ENCODE results near the gene NSUN4.

Gene NSUN4

GRCh38 chr1:46399307-46399706, 58.7 kb downstream of the NSUN4 start:
- peak overlapping the region in 6 of 11 experiments; percentile 4 to 47 (median 14); a peak in 6 of 22 replicates for H3K9ac ChIP-seq
- H3K4me1 ChIP-seq = peaks cover 37 to 90% (median 77%) of the 10 kb centered on the region in 10 experiments
- H3K27ac ChIP-seq = peak overlapping the region in 5 of 11 experiments; percentile 2 to 36 (median 12); a peak in 5 of 22 replicates
- H3K9me3 ChIP-seq (replicated peaks in 1 of 11) = no peaks in the 10 kb centered on the region
- peak overlapping the region; percentile 18 to 95 (median 63); a peak in 21 of 22 replicates for H3K4me2 ChIP-seq
- H4K20me1 ChIP-seq = peaks cover 0 to 24% (median 0%) of the 10 kb centered on the region in 11 experiments; a peak in 3 of 22 replicates
- no peak for TF ChIP-seq Cebpa-rat (IDR thresholded peaks at IDR 0.05)
- peaks cover 0 to 13% (median 0%) of the 10 kb centered on the region in 11 experiments; a peak in 5 of 22 replicates for H3K36me3 ChIP-seq
- peak overlapping the region in 2 of 10 experiments; percentile 30 to 35; a peak in 3 of 20 replicates for H3K4me3 ChIP-seq
- H3K27me3 ChIP-seq = peaks cover 0 to 15% (median 0%) of the 10 kb centered on the region in 11 experiments; a peak in 5 of 22 replicates

- no peak for TF ChIP-seq Cebpa-rat (IDR thresholded peaks at IDR 0.05)
- Histone ChIP-seq H3K9ac (peak overlapping the region in 3 of 11 experiments; percentile 16 to 37 (median 28); a peak in 2 of 22 replicates), H4K20me1 (peaks cover 0 to 20% (median 0%) of the 10 kb centered on the region in 11 experiments; a peak in 3 of 22 replicates), H3K4me1 (peaks cover 39 to 88% (median 75%) of the 10 kb centered on the region in 10 experiments), H3K4me2 (peak overlapping the region in 9 of 11 experiments; percentile 48 to 95 (median 78); a peak in 18 of 22 replicates), H3K9me3 (replicated peaks in 1 of 11) (no peaks in the 10 kb centered on the region), H3K27me3 (peaks cover 0 to 7% (median 0%) of the 10 kb centered on the region in 11 experiments; a peak in 2 of 22 replicates), H3K27ac (peak overlapping the region in 3 of 11 experiments; percentile 12 to 38 (median 17); a peak in 5 of 22 replicates), H3K4me3 (no peak overlapping the region; a peak in 1 of 20 replicates), H3K36me3 (peaks cover 0 to 18% (median under 1%) of the 10 kb centered on the region in 11 experiments; a peak in 7 of 22 replicates)
Measured at GRCh38 chr1:46400421-46400820, 59.8 kb downstream of the NSUN4 start.

GRCh38 chr1:46401154-46401913, 60.7 kb downstream of the NSUN4 start:
- Histone ChIP-seq H3K4me1 (peaks cover 47 to 82% (median 69%) of the 10 kb centered on the region in 10 experiments), H3K9me3 (replicated peaks in 1 of 11) (no peaks in the 10 kb centered on the region), H3K4me3 (no peak overlapping the region), H3K9ac (peak overlapping the region in 3 of 11 experiments; percentile 7 to 40 (median 29); a peak in 3 of 22 replicates), H3K27ac (peak overlapping the region in 7 of 11 experiments; percentile 0 to 51 (median 6); a peak in 5 of 22 replicates), H3K36me3 (peaks cover 0 to 26% (median 5%) of the 10 kb centered on the region in 11 experiments; a peak in 7 of 22 replicates), H3K4me2 (peak overlapping the region; percentile 29 to 84 (median 65)), H4K20me1 (peaks cover 0 to 20% (median 0%) of the 10 kb centered on the region in 11 experiments; a peak in 3 of 22 replicates), H3K27me3 (peaks cover 0 to 7% (median 0%) of the 10 kb centered on the region in 11 experiments; a peak in 1 of 22 replicates)
- no peak for TF ChIP-seq Cebpa-rat (IDR thresholded peaks at IDR 0.05)

GRCh38 chr1:46401964-46402626, 61.5 kb downstream of the NSUN4 start:
- H3K36me3 ChIP-seq = peaks cover 0 to 31% (median 8%) of the 10 kb centered on the region in 11 experiments; a peak in 10 of 22 replicates

GRCh38 chr1:46403916-46404315, 63.3 kb downstream of the NSUN4 start:
- peaks cover 0 to 6% (median 0%) of the 10 kb centered on the region in 11 experiments; a peak in 1 of 22 replicates for H3K27me3 ChIP-seq
- peaks cover 0 to 36% (median 0%) of the 10 kb centered on the region in 11 experiments; a peak in 6 of 22 replicates for H4K20me1 ChIP-seq
- peak overlapping the region in 7 of 11 experiments; percentile 42 to 72 (median 68); a peak in 13 of 22 replicates for H3K27ac ChIP-seq
- no peak for TF ChIP-seq Cebpa-rat (IDR thresholded peaks at IDR 0.05)
- H3K9ac ChIP-seq = peak overlapping the region in 5 of 11 experiments; percentile 13 to 66 (median 47); a peak in 6 of 22 replicates
- H3K4me3 ChIP-seq = no peak overlapping the region
- peak overlapping the region in 6 of 11 experiments; percentile 30 to 66 (median 50); a peak in 8 of 22 replicates for H3K4me2 ChIP-seq
- H3K4me1 ChIP-seq = peaks cover 43 to 64% (median 52%) of the 10 kb centered on the region in 10 experiments
- H3K36me3 ChIP-seq = peaks cover 0 to 49% (median 27%) of the 10 kb centered on the region in 11 experiments; a peak in 15 of 22 replicates
- H3K9me3 ChIP-seq (replicated peaks in 1 of 11) = no peaks in the 10 kb centered on the region

More at GRCh38 chr1:46401964-46402626, 61.5 kb downstream of the NSUN4 start:
- no peak overlapping the region for H3K4me3 ChIP-seq
- H3K9ac ChIP-seq = peak overlapping the region in 3 of 11 experiments; percentile 7 to 40 (median 29); a peak in 2 of 22 replicates
- peak overlapping the region; percentile 29 to 84 (median 65) for H3K4me2 ChIP-seq
- no peaks in the 10 kb centered on the region for H3K9me3 ChIP-seq (replicated peaks in 1 of 11)
- peaks cover 0 to 7% (median 0%) of the 10 kb centered on the region in 11 experiments; a peak in 1 of 22 replicates for H3K27me3 ChIP-seq
- TF ChIP-seq Cebpa-rat (IDR thresholded peaks at IDR 0.05) = no peak
- peaks cover 47 to 74% (median 62%) of the 10 kb centered on the region in 10 experiments for H3K4me1 ChIP-seq
- peaks cover 0 to 26% (median 0%) of the 10 kb centered on the region in 11 experiments; a peak in 3 of 22 replicates for H4K20me1 ChIP-seq
- H3K27ac ChIP-seq = peak overlapping the region in 7 of 11 experiments; percentile 0 to 51 (median 6); a peak in 6 of 22 replicates

DNA sequence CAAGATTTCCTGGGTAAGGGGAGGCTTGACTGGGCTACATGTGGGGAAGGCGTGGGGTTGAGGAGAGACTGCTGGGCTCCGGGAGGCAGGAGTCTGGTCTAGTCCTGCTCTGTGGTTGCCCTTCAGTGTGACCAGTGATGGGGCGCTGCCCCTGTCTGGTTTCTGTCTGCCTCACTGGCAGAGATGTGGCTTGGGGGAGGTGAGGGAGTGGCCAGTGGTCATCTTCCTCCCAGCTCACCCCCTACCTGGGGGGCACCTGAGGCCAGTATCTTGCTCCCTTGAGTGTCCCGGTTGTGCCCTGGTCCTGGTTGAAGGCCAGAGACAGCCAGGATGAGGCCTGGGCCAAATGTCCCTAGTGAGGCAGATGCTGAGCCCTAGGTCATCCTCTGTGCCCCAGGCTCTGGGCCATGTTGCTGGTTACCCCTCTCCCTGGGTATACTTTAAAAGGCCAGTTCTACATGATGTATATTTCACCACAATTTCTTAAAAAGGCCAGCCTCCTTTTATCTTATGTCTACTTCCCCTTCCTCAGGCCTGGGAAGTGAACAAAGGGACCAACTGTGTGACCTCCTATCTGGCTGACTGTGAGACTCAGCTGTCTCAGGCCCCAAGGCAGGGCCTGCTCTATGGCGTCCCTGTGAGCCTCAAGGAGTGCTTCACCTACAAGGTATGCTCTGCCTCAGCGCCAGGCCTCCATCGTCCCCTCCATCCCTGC, 64.0 kb downstream of the NSUN4 start:
- peak overlapping the region in 8 of 11 experiments; percentile 13 to 66 (median 48); a peak in 16 of 22 replicates for H3K9ac ChIP-seq

DNA sequence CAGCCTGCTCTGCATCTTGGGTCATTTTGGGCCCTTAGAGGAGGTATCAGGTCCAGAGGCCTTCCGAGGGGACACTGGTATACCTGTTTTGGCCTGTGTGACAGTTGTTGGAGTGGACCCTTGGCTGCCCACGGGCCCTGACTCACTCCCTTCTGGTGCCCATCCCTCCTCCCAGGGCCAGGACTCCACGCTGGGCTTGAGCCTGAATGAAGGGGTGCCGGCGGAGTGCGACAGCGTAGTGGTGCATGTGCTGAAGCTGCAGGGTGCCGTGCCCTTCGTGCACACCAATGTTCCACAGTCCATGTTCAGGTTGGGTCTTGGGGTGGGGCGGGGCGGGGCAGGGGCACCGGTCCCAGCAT, 64.6 kb downstream of the NSUN4 start:
- Histone ChIP-seq H3K4me1 (peaks cover 30 to 51% (median 40%) of the 10 kb centered on the region in 10 experiments), H3K27ac (peak overlapping the region in 7 of 11 experiments; percentile 42 to 72 (median 68); a peak in 14 of 22 replicates), H3K27me3 (no peaks in the 10 kb centered on the region), H3K9me3 (replicated peaks in 1 of 11) (no peaks in the 10 kb centered on the region), H3K4me3 (no peak overlapping the region), H4K20me1 (peaks cover 0 to 49% (median 0%) of the 10 kb centered on the region in 11 experiments; a peak in 6 of 22 replicates), H3K36me3 (peaks cover 0 to 62% (median 39%) of the 10 kb centered on the region in 11 experiments; a peak in 15 of 22 replicates), H3K4me2 (peak overlapping the region; percentile 16 to 72 (median 47); a peak in 17 of 22 replicates), H3K9ac (peak overlapping the region in 8 of 11 experiments; percentile 13 to 66 (median 48); a peak in 14 of 22 replicates)
- TF ChIP-seq Cebpa-rat (IDR thresholded peaks at IDR 0.05) = no peak

More for the DNA sequence above, 64.0 kb downstream of the NSUN4 start:
- Histone ChIP-seq H3K27ac (peak overlapping the region in 7 of 11 experiments; percentile 42 to 72 (median 68); a peak in 15 of 22 replicates), H3K4me1 (peaks cover 36 to 57% (median 45%) of the 10 kb centered on the region in 10 experiments), H3K4me2 (peak overlapping the region; percentile 16 to 72 (median 47); a peak in 21 of 22 replicates), H4K20me1 (peaks cover 0 to 43% (median 0%) of the 10 kb centered on the region in 11 experiments; a peak in 6 of 22 replicates), H3K36me3 (peaks cover 0 to 56% (median 34%) of the 10 kb centered on the region in 11 experiments; a peak in 15 of 22 replicates), H3K9me3 (replicated peaks in 1 of 11) (no peaks in the 10 kb centered on the region), H3K27me3 (no peaks in the 10 kb centered on the region), H3K4me3 (no peak overlapping the region)
- no peak for TF ChIP-seq Cebpa-rat (IDR thresholded peaks at IDR 0.05)

Measured in BLaER1 treated with 17β-estradiol and CSF1 and Interleukin-3, amounts not matched to agents 10 nM and 100 nM (cell line).